H1 (cell line): Measurements from ENCODE around the gene EEF1AKMT2. TPM values are rescaled to one million over a fixed set of nuclear protein-coding genes. Genes with fewer than 3 reads are reported as not detected.

Experiments
- CTCF ChIA-PET: fragments of 300-600 bp; sonication (Branson Sonifier 250); formaldehyde crosslinking; loops from one replicate; lab custom pipeline; 2021; ENCODE audit not compliant: partially characterized antibody; lab: Charles Lee
- POLR2A ChIA-PET: fragments of 300-600 bp; sonication (Branson Sonifier 250); formaldehyde crosslinking; loops from one replicate; lab custom pipeline; 2021; ENCODE audit warnings: inconsistent platforms; ENCODE audit not compliant: partially characterized antibody; lab: Charles Lee
- DNase-seq, 2 experiments: peaks; one replicate each; pipeline versions ENCODE4 v3.0.0 to v3.0.0-alpha.2; 2010 to 2022; ENCODE audit warnings: low spot score in 2 of 2, low read depth in 1 of 2, mixed read lengths in 1 of 2
- FAIRE-seq: peaks from 2 replicates; lab custom pipeline; 2011; peaks lifted over from hg19 to GRCh38; lab: Jason Lieb, UNC
- H2AFZ ChIP-seq: 2 replicates; pipeline ENCODE4 v1.8.1; 2012; ENCODE audit warnings: low read length, inconsistent platforms
- H2AK5ac ChIP-seq: 2 replicates; pipeline ENCODE4 v1.6.1; 2013; ENCODE audit warnings: low read depth, low read length
- H2BK120ac ChIP-seq: replicated peaks from 2 replicates; pipeline ENCODE3; 2013; ENCODE audit warnings: low read depth, low read length, inconsistent platforms
- H2BK12ac ChIP-seq: 2 replicates; pipeline ENCODE4 v1.6.1; 2013; ENCODE audit warnings: low read depth, low read length
- H2BK15ac ChIP-seq: 2 replicates; pipeline ENCODE4 v1.6.1; 2013; ENCODE audit warnings: low read length
- H2BK20ac ChIP-seq: 2 replicates; pipeline ENCODE4 v1.6.1; 2013; ENCODE audit warnings: low read length
- H2BK5ac ChIP-seq: 2 replicates; pipeline ENCODE4 v1.6.1; 2013; ENCODE audit warnings: low read depth, low read length
- H3K14ac ChIP-seq: 2 replicates; pipeline ENCODE4 v1.6.1; 2013; ENCODE audit warnings: inconsistent platforms; ENCODE audit not compliant: insufficient read length
- H3K18ac ChIP-seq: 2 replicates; pipeline ENCODE4 v1.6.1; 2013; ENCODE audit warnings: low read length; ENCODE audit errors: extremely low read depth
- H3K23ac ChIP-seq: 2 replicates; pipeline ENCODE4 v1.6.1; 2013; ENCODE audit warnings: inconsistent platforms; ENCODE audit not compliant: insufficient read length
- H3K23me2 ChIP-seq: 2 replicates; pipeline ENCODE4 v1.6.1; 2013; ENCODE audit warnings: low read depth, low read length
- H3K27ac ChIP-seq: 2 replicates; pipeline ENCODE4 v1.6.1; 2011; ENCODE audit warnings: low read depth, low read length, inconsistent platforms
- H3K27me3 ChIP-seq, 4 experiments: replicated peaks in 1 of 4; 1 replicate in 1 of 4; 2 replicates in 3 of 4; pipeline versions ENCODE4 v1.6.1 to v1.8.1; 2011 to 2013; ENCODE audit warnings: low read length in 3 of 4, mild to moderate bottlenecking in 3 of 4, inconsistent platforms in 2 of 4, mixed read lengths in 2 of 4, moderate library complexity in 1 of 4; ENCODE audit not compliant: control insufficient read depth in 3 of 4, insufficient read depth in 3 of 4; ENCODE audit errors: extremely low read depth in 1 of 4
- H3K36me3 ChIP-seq, 4 experiments: 2 replicates each; pipeline versions ENCODE4 v1.6.1 to v1.8.1; 2011 to 2013; ENCODE audit warnings: mild to moderate bottlenecking in 4 of 4, low read length in 3 of 4, moderate library complexity in 2 of 4, control low read depth in 1 of 4, inconsistent platforms in 1 of 4; ENCODE audit not compliant: insufficient read depth in 4 of 4, control insufficient read depth in 2 of 4
- H3K4ac ChIP-seq: replicated peaks from 2 replicates; pipeline ENCODE3; 2013; ENCODE audit warnings: low read length, low read depth, mixed read lengths, inconsistent platforms; ENCODE audit not compliant: insufficient read length
- H3K4me1 ChIP-seq, 4 experiments: replicated peaks in 1 of 4; 1 replicate in 1 of 4; 2 replicates in 3 of 4; pipeline versions ENCODE4 v1.6.1 to v1.8.1; 2011 to 2013; ENCODE audit warnings: low read length in 3 of 4, inconsistent platforms in 2 of 4, mixed read lengths in 1 of 4; ENCODE audit not compliant: insufficient read depth in 4 of 4, control insufficient read depth in 3 of 4
- H3K4me2 ChIP-seq, 2 experiments: 2 replicates each; pipeline versions ENCODE4 v1.6.1 to v1.8.1; 2011 to 2013; ENCODE audit warnings: low read depth in 2 of 2, low read length in 2 of 2, control low read depth in 1 of 2, inconsistent platforms in 1 of 2, mild to moderate bottlenecking in 1 of 2; ENCODE audit not compliant: insufficient read depth in 1 of 2
- H3K4me3 ChIP-seq, 4 experiments: fragments of 200-600, 300-600 bp in 1 of 4; sonication (generic), shearing (Covaris generic), sonication (Bioruptor Twin) in 1 of 4; 2 replicates each; pipeline versions ENCODE4 v1.5.1 to v1.8.1; 2011 to 2016; ENCODE audit warnings: low read length in 4 of 4, low read depth in 3 of 4, control low read depth in 2 of 4, inconsistent platforms in 2 of 4, mild to moderate bottlenecking in 2 of 4, mixed read lengths in 1 of 4, moderate library complexity in 1 of 4; ENCODE audit not compliant: insufficient read depth in 2 of 4; ENCODE audit errors: extremely low read depth in 1 of 4
- H3K56ac ChIP-seq: replicated peaks from 2 replicates; pipeline ENCODE3; 2013; ENCODE audit warnings: low read depth, mild to moderate bottlenecking, mixed read lengths, low read length, inconsistent platforms; ENCODE audit not compliant: insufficient read length
- H3K79me1 ChIP-seq: 2 replicates; pipeline ENCODE4 v1.6.1; 2013; ENCODE audit warnings: low read depth, low read length, control low read depth
- H3K79me2 ChIP-seq, 2 experiments: 2 replicates each; pipeline versions ENCODE4 v1.6.1 to v1.8.1; 2012 to 2013; ENCODE audit warnings: low read length in 2 of 2, mild to moderate bottlenecking in 2 of 2, inconsistent platforms in 1 of 2; ENCODE audit not compliant: insufficient read depth in 2 of 2, control insufficient read depth in 1 of 2
- H3K9ac ChIP-seq, 4 experiments: replicated peaks in 1 of 4; 1 replicate in 1 of 4; 2 replicates in 3 of 4; pipeline versions ENCODE4 v1.6.1 to v1.8.1; 2011 to 2013; ENCODE audit warnings: low read depth in 3 of 4, low read length in 3 of 4, control low read depth in 2 of 4, mild to moderate bottlenecking in 2 of 4, moderate library complexity in 2 of 4, inconsistent platforms in 1 of 4; ENCODE audit errors: extremely low read depth in 1 of 4
- H3K9me3 ChIP-seq, 2 experiments: 2 replicates each; pipeline versions ENCODE4 v1.6.1 to v1.8.1; 2012 to 2013; ENCODE audit warnings: mild to moderate bottlenecking in 2 of 2, moderate library complexity in 2 of 2, control low read depth in 1 of 2, inconsistent platforms in 1 of 2, low read depth in 1 of 2, low read length in 1 of 2, mixed read lengths in 1 of 2; ENCODE audit not compliant: insufficient read depth in 2 of 2
- H4K20me1 ChIP-seq, 2 experiments: replicated peaks in 1 of 2; 2 replicates each; pipeline versions ENCODE3 to v1.8.1; 2011 to 2013; ENCODE audit warnings: inconsistent platforms in 2 of 2, low read length in 2 of 2, mild to moderate bottlenecking in 1 of 2; ENCODE audit not compliant: insufficient read depth in 2 of 2, control insufficient read depth in 1 of 2
- H4K5ac ChIP-seq: 2 replicates; pipeline ENCODE4 v1.6.1; 2013; ENCODE audit warnings: low read length, low read depth, mixed read lengths, inconsistent platforms; ENCODE audit not compliant: insufficient read length
- H4K8ac ChIP-seq: 2 replicates; pipeline ENCODE4 v1.8.0; 2013; ENCODE audit warnings: mild to moderate bottlenecking, moderate library complexity, low read length, inconsistent platforms; ENCODE audit not compliant: insufficient read depth; ENCODE audit errors: extremely low read depth
- H4K91ac ChIP-seq: replicated peaks from 2 replicates; pipeline ENCODE3; 2013; ENCODE audit warnings: low read length, mixed read lengths, inconsistent platforms; ENCODE audit not compliant: insufficient read length
- BCL11A ChIP-seq, 2 experiments: IDR thresholded peaks; one replicate each; pipeline ENCODE4 v1.6.1; 2011; ENCODE audit warnings: low read depth in 2 of 2, low read length in 2 of 2, mild to moderate bottlenecking in 2 of 2
- MAFK ChIP-seq: IDR thresholded peaks from 2 replicates; pipeline ENCODE4 v1.6.1; 2012; ENCODE audit warnings: low read depth, mild to moderate bottlenecking, improper control_type of control experiment, low read length
- RAD21 ChIP-seq, 2 experiments: IDR thresholded peaks in 1 of 2; conservative IDR thresholded peaks in 1 of 2; 2 replicates each; pipeline ENCODE4 v1.6.1; 2011; ENCODE audit warnings: low read depth in 2 of 2, low read length in 2 of 2, improper control_type of control experiment in 1 of 2, inconsistent platforms in 1 of 2, mild to moderate bottlenecking in 1 of 2, moderate library complexity in 1 of 2
- RNF2 ChIP-seq: fragments of 200-900, 300-1000 bp; sonication (generic); IDR thresholded peaks from 2 replicates; pipeline ENCODE4 v1.7.1; 2016; ENCODE audit warnings: borderline replicate concordance, low read depth, mild to moderate bottlenecking, antibody characterized with exemption, low read length; ENCODE audit not compliant: poor library complexity, severe bottlenecking; ENCODE audit errors: missing control alignments
- SAP30 ChIP-seq: fragments of 300-600 bp; sonication (generic); IDR thresholded peaks from 2 replicates; pipeline ENCODE4 v1.7.1; 2012; ENCODE audit warnings: low read length, moderate library complexity, mild to moderate bottlenecking, inconsistent platforms; ENCODE audit not compliant: insufficient read depth, insufficient replicate concordance
- WGBS, 2 experiments: shearing (Covaris generic) in 1 of 2; methylation state at CpG; one replicate each; pipeline versions ENCODE4 v1.1.6 to v1.1.7; 2013 to 2015; ENCODE audit warnings: low lambda C conversion rate in 2 of 2, mixed read lengths in 2 of 2, inconsistent platforms in 1 of 2, low coverage in 1 of 2, missing lambda C conversion rate in 1 of 2; ENCODE audit not compliant: insufficient replicate concordance in 2 of 2, insufficient coverage in 1 of 2, insufficient read length in 1 of 2; ENCODE audit errors: extremely low coverage in 1 of 2, missing lambda C conversion rate in 1 of 2; 5-methylcytosine and 5-hydroxymethylcytosine counted together
- polyA plus RNA-seq, 7 experiments: library from polyadenylated mRNA; depleted of rRNA in 3 of 7; stranded (reverse) in 5 of 7; unstranded in 2 of 7; fragments of >200 nt in 5 of 7; fragments of 200-250 nt in 2 of 7; gene quantifications; 1 replicate in 5 of 7; 2 replicates in 1 of 7; 4 replicates in 1 of 7; pipeline versions ENCODE4 v1.2.1 to v1.2.3, GENCODE V29; 2011 to 2013; ENCODE audit warnings: missing spikeins in 2 of 7, mixed read lengths in 2 of 7
- total RNA-seq: library from RNA; stranded (reverse); fragmentation: NEBNext Ultra II Directional; extraction: Animal tissue kit (Norgen Biotek cat#: 25700); gene quantifications from 2 replicates; pipeline ENCODE4 v1.2.1, GENCODE V29; 2021
- TF ChIP-seq, protein P1 (sequence below): IDR thresholded peaks from 2 replicates; pipeline ENCODE4 v1.6.1; 2012; ENCODE audit warnings: low read length, inconsistent platforms

The EEF1AKMT2 gene
- total and polyA plus RNA-seq, 2 of the 8 experiments (the other 6 are each of a cell fraction or from before 2014, with no cell fraction given) = 9.8 to 26.8 TPM

DNA sequence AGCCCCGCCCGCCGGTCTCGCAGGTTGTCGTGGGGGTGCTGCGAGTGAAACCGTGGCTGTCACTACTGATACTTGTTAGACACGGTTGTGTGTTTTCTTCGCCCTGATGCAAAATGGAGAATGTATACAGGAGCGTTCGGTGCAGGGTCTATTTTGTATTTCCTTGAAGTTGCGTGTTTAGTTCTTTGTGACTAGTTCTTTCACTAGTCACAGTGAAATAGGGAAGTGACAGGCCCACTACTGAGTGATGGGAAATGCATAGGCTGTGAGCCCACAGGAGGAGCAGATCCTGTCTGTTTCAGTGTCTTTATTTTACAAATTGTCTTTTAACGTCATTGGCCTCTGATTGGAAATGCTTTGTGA is 10.6 kb upstream of the EEF1AKMT2 start:
- Histone ChIP-seq H3K9ac (peak overlapping the region; percentile 74 to 97 (median 86)), H3K27me3 (no peaks in the 10 kb centered on the region), H3K4ac (no peak overlapping the region), H3K23ac (peak overlapping the region; percentile 100), H3K27ac (no peak overlapping the region), H4K5ac (no peak overlapping the region), H3K56ac (peak overlapping the region; percentile 30), H2BK12ac (no peak overlapping the region), H2BK15ac (no peak overlapping the region), H4K8ac (peak overlapping the region; percentile 99), H3K36me3 (no peaks in the 10 kb centered on the region), H3K14ac (no peak overlapping the region), H3K23me2 (peaks cover 4% of the 10 kb centered on the region; the same call in 1 of the 2 replicates), H2BK20ac (no peak overlapping the region), H2AK5ac (no peak overlapping the region), H3K4me3 (peak overlapping the region; percentile 88 to 98 (median 94)), H2BK5ac (0 out of 2 replicates have a peak overlapping the region, but pooled peaks have one; percentile 52), H4K91ac (no peak overlapping the region), H4K20me1 (peaks cover 0 to 3% of the 10 kb centered on the region in 2 experiments), H3K79me1 (peaks cover 5% of the 10 kb centered on the region; the same call in 1 of the 2 replicates), H3K79me2 (peaks cover 3 to 31% of the 10 kb centered on the region in 2 experiments; a peak in 3 of 4 replicates), H3K4me2 (peak overlapping the region; percentile 83 to 86), H3K9me3 (no peaks in the 10 kb centered on the region), H3K18ac (no peak overlapping the region), H3K4me1 (peaks cover 1 to 6% (median 3%) of the 10 kb centered on the region in 4 experiments; a peak in 6 of 7 replicates), H2BK120ac (no peak overlapping the region), H2AFZ (no peak overlapping the region)
- DNase-seq = no peak
- TF ChIP-seq RNF2 = no peak
- TF ChIP-seq BCL11A (IDR thresholded peaks at IDR 0.05; ENCODE audit: low read depth in 2 of 2, low read length in 2 of 2) = no peak
- TF ChIP-seq, protein P1, sequence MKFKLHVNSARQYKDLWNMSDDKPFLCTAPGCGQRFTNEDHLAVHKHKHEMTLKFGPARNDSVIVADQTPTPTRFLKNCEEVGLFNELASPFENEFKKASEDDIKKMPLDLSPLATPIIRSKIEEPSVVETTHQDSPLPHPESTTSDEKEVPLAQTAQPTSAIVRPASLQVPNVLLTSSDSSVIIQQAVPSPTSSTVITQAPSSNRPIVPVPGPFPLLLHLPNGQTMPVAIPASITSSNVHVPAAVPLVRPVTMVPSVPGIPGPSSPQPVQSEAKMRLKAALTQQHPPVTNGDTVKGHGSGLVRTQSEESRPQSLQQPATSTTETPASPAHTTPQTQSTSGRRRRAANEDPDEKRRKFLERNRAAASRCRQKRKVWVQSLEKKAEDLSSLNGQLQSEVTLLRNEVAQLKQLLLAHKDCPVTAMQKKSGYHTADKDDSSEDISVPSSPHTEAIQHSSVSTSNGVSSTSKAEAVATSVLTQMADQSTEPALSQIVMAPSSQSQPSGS = no peak
- no peak for TF ChIP-seq RAD21 (IDR thresholded peaks at IDR 0.05 in 1 of 2, conservative IDR thresholded peaks at IDR 0.05 in 1 of 2; ENCODE audit: low read depth in 2 of 2, low read length in 2 of 2)
- no peak for TF ChIP-seq MAFK
- TF ChIP-seq SAP30 = peak; percentile 67
- 4% methylated on average over 13 of the region's 13 CpGs; no CpG with 5 or more reads in 1 of the 2 experiments for WGBS, 2 experiments
- ChIA-PET POLR2A (interaction anchor here (0.5 to 3.7 kb wide), 9 partner anchors 8 to 126 kb away, joined by 3 to 31 read pairs (median 3); partner anchors contain the start of gene EEF1AKMT2), CTCF (interaction anchor here (1.0 to 1.1 kb wide), 2 partner anchors 11 to 29 kb away, joined by 3 read pairs; partner anchors contain the start of gene EEF1AKMT2)
- no peak for FAIRE-seq
